ENCODE data around the gene LRRC43.

Gene LRRC43

GRCh38 chr12:122226366-122227125 is 43.6 kb downstream of the LRRC43 start:
- no peak for DNase-seq

GRCh38 chr12:122227341-122227740 is 44.4 kb downstream of the LRRC43 start:
- peak; percentile 69 for DNase-seq

GRCh38 chr12:122228092-122228491 is 45.2 kb downstream of the LRRC43 start:
- DNase-seq = no peak

- DNase-seq = no peak
These were observed 47.9 kb downstream of the LRRC43 start for GRCh38 chr12:122230798-122231197.

- DNase-seq = no peak
These were observed 49.8 kb downstream of the LRRC43 start for GRCh38 chr12:122232691-122233090.

GRCh38 chr12:122235741-122236140 is 52.8 kb downstream of the LRRC43 start:
- no peak for DNase-seq

GRCh38 chr12:122238861-122239260 is 55.9 kb downstream of the LRRC43 start:
- no peak for DNase-seq

- no peak for DNase-seq
These were observed 61.0 kb downstream of the LRRC43 start for GRCh38 chr12:122243965-122244364.

GRCh38 chr12:122244565-122245371 is 61.8 kb downstream of the LRRC43 start:
- DNase-seq = no peak

GRCh38 chr12:122245553-122245952 is 62.6 kb downstream of the LRRC43 start:
- DNase-seq = no peak

- no peak for DNase-seq
These were observed 67.1 kb downstream of the LRRC43 start for GRCh38 chr12:122250047-122250446.

- DNase-seq = no peak
These were observed 67.6 kb downstream of the LRRC43 start for GRCh38 chr12:122250536-122250935.
